GM10266 (cell line): ENCODE results near the gene LRRC27.

Experiments used
- DNase-seq: peaks from one replicate; pipeline ENCODE4 v3.0.0; 2012; ENCODE audit errors: extremely low spot score
- CTCF ChIP-seq: IDR thresholded peaks from 2 replicates; pipeline ENCODE4 v1.5.1; 2012; ENCODE audit warnings: mild to moderate bottlenecking, low read depth; ENCODE audit not compliant: control insufficient read depth, insufficient read depth; ENCODE audit errors: missing control alignments

The LRRC27 gene

GRCh38 chr10:132405463-132405991 lies 73.5 kb downstream of the LRRC27 start:
- no peak for TF ChIP-seq CTCF
- no peak for DNase-seq

- no peak for DNase-seq
- no peak for TF ChIP-seq CTCF
Measured at GRCh38 chr10:132406181-132406580, 74.2 kb downstream of the LRRC27 start.

- TF ChIP-seq CTCF = no peak
- DNase-seq = no peak
Measured at GRCh38 chr10:132406750-132407149, 74.8 kb downstream of the LRRC27 start.

- DNase-seq = no peak
- TF ChIP-seq CTCF = no peak
Measured at GRCh38 chr10:132407243-132407746, 75.3 kb downstream of the LRRC27 start.

- TF ChIP-seq CTCF = no peak
- no peak for DNase-seq
Measured at GRCh38 chr10:132407846-132408278, 75.9 kb downstream of the LRRC27 start.

- no peak for TF ChIP-seq CTCF
Measured at GRCh38 chr10:132408367-132408781, 76.4 kb downstream of the LRRC27 start.

GRCh38 chr10:132408823-132409666 lies 77.1 kb downstream of the LRRC27 start:
- DNase-seq = no peak
- TF ChIP-seq CTCF = no peak

More at GRCh38 chr10:132408367-132408781, 76.4 kb downstream of the LRRC27 start:
- no peak for DNase-seq
